Activated CD8-positive, alpha-beta T cell treated with anti-CD3 and anti-CD28 coated beads for 36 hours (primary cell): ENCODE measurements around the gene TM2D1. TPM values are rescaled to one million over a fixed set of nuclear protein-coding genes. Genes with fewer than 3 reads are reported as not detected.

ENCODE experiments used
- ATAC-seq: fragments of 200-7000 bp; cut with Tn5 transposase; one replicate; pipeline ENCODE4 v1.10.0; 2021; ENCODE audit warnings: mild to moderate bottlenecking, moderate library complexity
- CTCF ChIA-PET: fragments of 350-600 bp; sonication (Branson Sonifier 250); formaldehyde crosslinking; loops from one replicate; lab custom pipeline; 2021; ENCODE audit warnings: antibody characterized with exemption; lab: Charles Lee
- POLR2A ChIA-PET: fragments of 350-600 bp; sonication (Branson Sonifier 250); formaldehyde crosslinking; loops from one replicate; lab custom pipeline; 2021; ENCODE audit warnings: antibody characterized with exemption; lab: Charles Lee
- DNase-seq: peaks from one replicate; pipeline ENCODE4 v3.0.0-alpha.2; 2020
- H3K27ac Mint-ChIP-seq: one replicate; pipeline ENCODE4 v1.8.0; 2021; ENCODE audit warnings: mild to moderate bottlenecking, mixed read lengths
- H3K27me3 Mint-ChIP-seq: one replicate; pipeline ENCODE4 v1.8.0; 2021; ENCODE audit warnings: mixed read lengths
- H3K36me3 Mint-ChIP-seq: one replicate; pipeline ENCODE4 v1.8.0; 2021; ENCODE audit warnings: low read depth, mixed read lengths
- H3K4me1 Mint-ChIP-seq: one replicate; pipeline ENCODE4 v1.8.0; 2021; ENCODE audit warnings: low read depth, mixed read lengths
- H3K4me3 Mint-ChIP-seq: one replicate; pipeline ENCODE4 v1.8.0; 2021; ENCODE audit warnings: mild to moderate bottlenecking, moderate library complexity, mixed read lengths
- H3K9me3 Mint-ChIP-seq: one replicate; pipeline ENCODE4 v1.8.0; 2021; ENCODE audit warnings: mixed read lengths
- intact Hi-C: fragments of 100-400 bp; cut with micrococcal nuclease; formaldehyde crosslinking; loops from one replicate; pipeline ENCODE4 v1.10.0; 2022
- total RNA-seq, 2 experiments: library from RNA; stranded (reverse); gene quantifications; one replicate each; pipeline ENCODE4 v1.2.3, GENCODE V29; 2021
- TF ChIP-seq, protein P1 (sequence below): fragments of 200-600 bp; IDR thresholded peaks from one replicate; pipeline ENCODE4 v1.8.0; 2022; ENCODE audit warnings: antibody characterized with exemption, mild to moderate bottlenecking

The TM2D1 gene
- total RNA-seq, 2 experiments from 2014 or later: 22.6 to 25.2 TPM

DNA sequence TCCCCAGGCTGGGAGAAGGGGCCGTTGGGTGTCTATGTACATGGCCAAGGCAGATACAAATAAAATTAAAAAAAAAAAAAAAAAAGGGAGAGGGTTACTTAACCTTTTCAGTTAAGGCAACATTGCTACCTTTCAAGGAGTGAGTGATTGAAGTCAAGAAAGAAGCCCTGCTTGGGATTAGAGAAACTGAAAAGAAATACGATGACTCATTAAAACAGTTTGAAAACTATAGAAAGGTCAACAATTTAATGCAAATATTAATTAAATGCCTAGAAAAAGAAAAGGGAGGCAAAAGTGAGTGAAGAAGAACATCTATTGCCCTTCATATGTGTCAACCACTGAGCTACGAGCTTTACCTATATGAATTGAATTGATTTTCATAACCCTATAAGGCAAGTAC is 69.5 kb downstream of the TM2D1 start:
- Mint-ChIP-seq H3K27me3 (no peaks in the 10 kb centered on the region), H3K36me3 (no peaks in the 10 kb centered on the region), H3K9me3 (no peaks in the 10 kb centered on the region), H3K4me3 (no peak overlapping the region), H3K4me1 (no peaks in the 10 kb centered on the region), H3K27ac (no peak overlapping the region)
- TF ChIP-seq, protein P1, sequence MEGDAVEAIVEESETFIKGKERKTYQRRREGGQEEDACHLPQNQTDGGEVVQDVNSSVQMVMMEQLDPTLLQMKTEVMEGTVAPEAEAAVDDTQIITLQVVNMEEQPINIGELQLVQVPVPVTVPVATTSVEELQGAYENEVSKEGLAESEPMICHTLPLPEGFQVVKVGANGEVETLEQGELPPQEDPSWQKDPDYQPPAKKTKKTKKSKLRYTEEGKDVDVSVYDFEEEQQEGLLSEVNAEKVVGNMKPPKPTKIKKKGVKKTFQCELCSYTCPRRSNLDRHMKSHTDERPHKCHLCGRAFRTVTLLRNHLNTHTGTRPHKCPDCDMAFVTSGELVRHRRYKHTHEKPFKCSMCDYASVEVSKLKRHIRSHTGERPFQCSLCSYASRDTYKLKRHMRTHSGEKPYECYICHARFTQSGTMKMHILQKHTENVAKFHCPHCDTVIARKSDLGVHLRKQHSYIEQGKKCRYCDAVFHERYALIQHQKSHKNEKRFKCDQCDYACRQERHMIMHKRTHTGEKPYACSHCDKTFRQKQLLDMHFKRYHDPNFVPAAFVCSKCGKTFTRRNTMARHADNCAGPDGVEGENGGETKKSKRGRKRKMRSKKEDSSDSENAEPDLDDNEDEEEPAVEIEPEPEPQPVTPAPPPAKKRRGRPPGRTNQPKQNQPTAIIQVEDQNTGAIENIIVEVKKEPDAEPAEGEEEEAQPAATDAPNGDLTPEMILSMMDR: no peak
- DNase-seq: no peak
- ChIA-PET POLR2A (interaction anchor here (0.7 kb wide), 1 partner anchor 10 kb away, joined by 3 read pairs; no protein-coding TSS in a partner anchor), CTCF (interaction anchor here (1.1 to 1.7 kb wide), 2 partner anchors 13 to 14 kb away, joined by 3 to 7 read pairs; no protein-coding TSS in a partner anchor)
- no peak for ATAC-seq
- intact Hi-C loops: no loop called here

DNA sequence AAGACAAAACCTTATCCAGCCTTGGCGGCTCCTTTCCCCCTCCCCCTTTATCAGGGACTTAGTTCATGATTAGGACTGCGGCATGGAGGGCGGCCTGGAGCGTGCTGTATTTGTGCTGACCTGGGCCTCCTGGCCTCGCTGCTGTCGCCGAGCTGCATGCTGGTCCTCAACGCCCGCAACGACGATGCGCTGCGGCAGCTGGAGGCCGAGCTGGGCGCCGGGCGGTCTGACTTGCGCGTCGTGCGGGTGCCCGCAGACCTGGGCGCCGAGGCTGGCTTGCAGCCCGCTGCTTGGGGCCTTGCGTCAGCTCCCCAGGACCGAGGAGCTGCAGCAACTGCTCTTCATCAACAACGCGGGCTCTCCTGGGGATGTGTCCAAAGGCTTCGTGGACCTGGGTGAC is 70.9 kb downstream of the TM2D1 start:
- ChIA-PET POLR2A (no interaction called here), CTCF (interaction anchor here (1.3 to 1.7 kb wide), 2 partner anchors 10 to 13 kb away, joined by 3 to 7 read pairs; no protein-coding TSS in a partner anchor)
- Mint-ChIP-seq H3K36me3 (no peaks in the 10 kb centered on the region), H3K4me1 (no peaks in the 10 kb centered on the region), H3K27ac (no peak overlapping the region), H3K27me3 (no peaks in the 10 kb centered on the region), H3K9me3 (no peaks in the 10 kb centered on the region), H3K4me3 (no peak overlapping the region)
- TF ChIP-seq, protein P1: no peak
- intact Hi-C loops: no loop called here
- ATAC-seq (no peak), DNase-seq (no peak)

DNA sequence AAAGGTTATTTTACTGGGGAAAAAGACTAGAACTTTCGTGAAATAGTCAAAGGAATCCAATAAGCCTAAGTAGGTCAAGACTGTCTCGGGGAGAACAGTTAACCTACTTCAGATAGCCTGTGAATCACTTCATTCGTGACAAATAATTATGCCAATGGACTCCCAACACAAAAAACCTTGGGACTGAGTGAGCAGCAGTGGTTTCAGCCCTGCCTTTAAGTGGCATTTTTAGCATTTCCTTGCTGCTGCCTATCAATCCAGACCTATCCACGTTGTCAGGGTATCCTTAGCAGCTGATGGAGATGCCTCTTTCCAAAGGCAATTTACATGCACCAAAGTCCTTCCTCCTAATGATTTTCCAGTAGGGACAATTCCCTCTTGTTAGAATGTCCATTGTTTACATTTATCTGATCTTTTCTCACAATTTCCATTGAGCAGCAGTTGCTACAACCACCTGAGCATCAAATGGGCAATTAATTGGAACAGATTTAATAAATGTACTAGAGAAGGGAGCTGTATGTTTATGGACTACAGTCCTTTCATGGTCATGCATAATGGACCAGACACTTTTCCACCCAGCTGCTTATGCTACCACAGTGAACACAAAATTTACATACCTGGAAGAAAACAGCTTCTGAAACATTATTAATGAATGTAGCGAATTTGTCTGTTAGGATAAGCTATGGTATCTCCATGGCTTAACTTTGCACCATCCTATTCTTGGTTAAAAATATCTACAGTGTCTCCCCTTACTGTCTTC is 75.8 kb downstream of the TM2D1 start:
- DNase-seq (no peak), ATAC-seq (no peak)
- intact Hi-C loops: no loop called here
- Mint-ChIP-seq H3K4me1 (no peaks in the 10 kb centered on the region), H3K4me3 (no peak overlapping the region), H3K36me3 (no peaks in the 10 kb centered on the region), H3K27ac (no peak overlapping the region), H3K27me3 (no peaks in the 10 kb centered on the region), H3K9me3 (no peaks in the 10 kb centered on the region)
- ChIA-PET CTCF (no interaction called here), POLR2A (no interaction called here)
- TF ChIP-seq, protein P1: no peak

DNA sequence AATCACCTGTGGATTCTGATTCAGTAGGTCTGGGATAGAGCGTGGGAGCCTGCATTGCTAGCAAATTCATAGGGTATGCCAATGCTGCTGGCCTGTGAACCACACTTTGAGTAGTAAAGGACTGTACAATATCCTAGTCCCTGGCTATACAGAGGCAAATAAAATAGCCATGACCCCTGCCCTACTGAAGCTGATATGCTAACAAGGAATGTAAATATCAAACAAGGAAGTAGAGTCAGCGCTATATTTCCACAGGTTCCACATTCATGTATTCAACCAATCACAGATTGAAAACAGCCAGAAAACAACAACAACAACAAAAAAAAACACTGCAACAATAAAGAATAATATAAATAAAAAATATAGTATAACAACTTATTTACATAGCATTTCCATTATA is 77.8 kb downstream of the TM2D1 start:
- TF ChIP-seq, protein P1: no peak

DNA sequence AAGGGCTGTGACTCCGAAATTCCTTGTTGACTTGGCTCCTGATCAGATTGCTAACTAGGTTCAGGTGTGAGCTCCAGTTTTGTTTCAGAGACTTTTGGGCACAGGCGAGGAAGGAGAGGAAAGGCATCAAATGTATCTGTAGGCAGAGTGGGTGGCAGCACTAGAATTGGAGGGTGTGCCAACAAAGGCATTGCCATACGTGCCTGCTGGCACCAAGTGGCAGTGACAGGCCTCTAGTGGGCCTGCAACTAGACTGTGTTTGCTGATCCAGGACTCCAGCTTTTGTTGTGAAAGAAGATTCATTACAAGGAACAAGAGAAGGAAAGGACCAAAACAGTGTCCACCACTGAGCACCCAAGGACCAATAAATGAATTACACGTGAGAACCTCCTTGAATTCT is 79.5 kb downstream of the TM2D1 start:
- H3K27me3 Mint-ChIP-seq: peaks cover 1% of the 10 kb centered on the region
- ATAC-seq: no peak
- no peak overlapping the region for H3K27ac Mint-ChIP-seq
- H3K4me3 Mint-ChIP-seq: no peak overlapping the region
- ChIA-PET CTCF (interaction anchor here (0.7 to 1.7 kb wide), 2 partner anchors 57 to 686 kb away, joined by 3 read pairs; no protein-coding TSS in a partner anchor), POLR2A (interaction anchor here (0.8 kb wide), 1 partner anchor 10 kb away, joined by 3 read pairs; no protein-coding TSS in a partner anchor)
- DNase-seq: no peak
- peaks cover 11% of the 10 kb centered on the region for H3K4me1 Mint-ChIP-seq
- intact Hi-C loops: no loop called here
- TF ChIP-seq, protein P1: no peak
- no peaks in the 10 kb centered on the region for H3K9me3 Mint-ChIP-seq
- no peaks in the 10 kb centered on the region for H3K36me3 Mint-ChIP-seq

More for the DNA sequence above, 77.8 kb downstream of the TM2D1 start:
- ATAC-seq (no peak), DNase-seq (no peak)
- no peak overlapping the region for H3K27ac Mint-ChIP-seq
- no peaks in the 10 kb centered on the region for H3K4me1 Mint-ChIP-seq
- H3K36me3 Mint-ChIP-seq: no peaks in the 10 kb centered on the region
- H3K27me3 Mint-ChIP-seq: no peaks in the 10 kb centered on the region
- intact Hi-C loops: no loop called here
- no peak overlapping the region for H3K4me3 Mint-ChIP-seq
- ChIA-PET CTCF (no interaction called here), POLR2A (no interaction called here)
- no peaks in the 10 kb centered on the region for H3K9me3 Mint-ChIP-seq
